Measurements from ENCODE around the gene FANCE.
A peak's percentile ranks its signal among the peaks of the same experiment; 100 is the strongest.
"Not testable (repeated sequence)": the region's sequence is repeated elsewhere in the genome, so short reads cannot be mapped to it uniquely, and the experiment has no call there.

The FANCE gene

DNA sequence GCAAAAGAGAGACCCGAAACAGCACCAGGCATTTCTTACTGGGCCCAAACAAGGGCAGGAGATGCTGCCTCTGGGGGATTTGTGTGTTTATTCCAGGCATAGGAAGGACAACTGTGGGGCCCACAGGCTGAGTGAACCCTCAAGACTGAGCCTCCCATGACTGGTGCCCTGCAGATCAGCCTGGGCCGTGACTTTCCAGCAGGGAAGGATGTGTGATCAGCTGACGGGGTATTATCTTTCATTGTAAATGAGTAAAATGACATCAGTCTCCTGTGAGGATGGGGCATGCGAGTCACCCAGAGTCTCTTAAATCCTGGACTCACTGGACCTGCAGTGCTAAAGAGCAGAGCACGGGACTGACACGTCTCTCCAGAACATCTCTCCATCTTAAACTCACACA is 48.6 kb downstream of the FANCE start:
- DNase-seq = peak; percentile 60

DNA sequence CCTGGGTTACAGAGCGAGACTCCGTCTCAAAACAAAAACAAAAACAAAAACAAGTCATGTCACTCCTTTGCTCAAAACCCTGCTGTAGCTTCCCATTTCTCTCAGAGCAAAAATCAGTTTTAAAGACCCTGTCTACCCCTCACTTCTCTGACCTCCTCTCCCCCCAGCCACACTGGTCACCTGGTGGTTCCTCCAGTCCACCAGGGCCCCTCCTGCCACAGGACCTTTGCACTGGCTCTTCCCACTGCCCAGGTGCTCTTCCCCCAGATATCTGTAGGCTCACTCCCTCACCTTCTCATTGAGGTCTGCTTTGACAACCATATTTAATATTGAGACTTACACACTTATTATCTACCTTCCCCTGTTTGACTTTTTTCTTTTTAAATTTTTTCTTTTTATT is 49.6 kb downstream of the FANCE start:
- no peak for DNase-seq

GRCh38 chr6:35503534-35503933 is 51.4 kb downstream of the FANCE start:
- DNase-seq = no peak

DNA sequence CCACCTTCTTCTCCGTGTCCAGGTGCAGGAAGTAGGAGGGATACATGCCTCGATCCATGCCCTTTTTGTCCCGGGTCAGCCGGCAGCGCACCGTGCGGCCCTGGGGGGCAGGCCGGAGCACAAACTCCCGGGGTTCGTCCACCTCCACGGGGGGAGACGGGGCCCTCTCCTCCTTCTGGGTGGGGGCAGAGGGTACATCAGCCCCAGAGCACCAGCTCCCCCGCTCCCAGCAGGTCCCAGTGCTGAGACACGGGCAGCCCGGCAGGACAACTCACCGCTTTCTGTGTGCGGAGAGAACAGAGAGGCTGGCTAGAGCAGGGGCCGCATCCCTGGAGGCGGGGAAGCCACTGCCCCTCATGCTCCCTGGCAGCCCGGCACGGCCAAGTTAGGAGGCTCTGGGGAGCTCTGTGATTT is 53.9 kb downstream of the FANCE start:
- DNase-seq = no peak

DNA sequence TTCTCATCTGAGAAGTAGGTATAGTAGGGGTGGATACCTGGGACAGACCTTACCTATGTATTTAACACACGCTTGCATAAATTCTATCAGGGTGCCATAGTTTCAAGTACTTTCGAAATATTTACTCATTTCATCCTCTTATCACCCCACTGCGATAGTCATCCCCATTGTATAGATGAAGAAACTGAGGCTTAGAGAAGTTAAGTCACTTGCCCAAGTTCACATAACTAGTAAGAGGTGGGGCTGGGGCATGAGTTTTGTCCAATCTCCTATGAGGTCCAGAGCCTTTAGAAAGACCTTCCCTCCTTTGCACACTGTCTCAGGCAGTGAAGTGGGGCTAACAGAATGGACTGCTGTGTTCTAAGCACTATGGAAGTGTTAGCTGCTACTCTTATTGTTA is 54.4 kb downstream of the FANCE start:
- no peak for DNase-seq

DNA sequence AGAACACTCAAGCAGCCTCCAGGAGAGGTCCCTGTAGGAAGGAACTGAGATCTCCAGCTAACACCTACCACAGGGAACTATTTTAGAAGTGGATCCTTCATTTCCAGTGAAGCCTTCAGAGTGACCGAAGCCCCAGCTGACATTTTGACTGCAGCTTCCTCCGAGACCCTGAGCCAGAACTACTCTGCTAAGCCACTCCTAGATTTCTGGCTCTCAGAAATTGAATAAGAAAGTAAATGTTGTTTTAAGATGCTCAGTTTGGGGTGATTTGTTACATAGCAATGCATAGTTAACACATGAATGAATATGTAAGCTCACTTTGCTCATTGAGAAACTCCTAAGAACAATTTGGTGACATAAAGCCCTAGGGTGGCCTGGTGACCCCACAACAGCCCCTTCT is 55.1 kb downstream of the FANCE start:
- DNase-seq = no peak

GRCh38 chr6:35508027-35508426 is 55.9 kb downstream of the FANCE start:
- DNase-seq = peak; percentile 47

GRCh38 chr6:35508542-35508941 is 56.4 kb downstream of the FANCE start:
- DNase-seq = no peak

GRCh38 chr6:35510916-35511561 is 58.9 kb downstream of the FANCE start:
- no peak for DNase-seq

DNA sequence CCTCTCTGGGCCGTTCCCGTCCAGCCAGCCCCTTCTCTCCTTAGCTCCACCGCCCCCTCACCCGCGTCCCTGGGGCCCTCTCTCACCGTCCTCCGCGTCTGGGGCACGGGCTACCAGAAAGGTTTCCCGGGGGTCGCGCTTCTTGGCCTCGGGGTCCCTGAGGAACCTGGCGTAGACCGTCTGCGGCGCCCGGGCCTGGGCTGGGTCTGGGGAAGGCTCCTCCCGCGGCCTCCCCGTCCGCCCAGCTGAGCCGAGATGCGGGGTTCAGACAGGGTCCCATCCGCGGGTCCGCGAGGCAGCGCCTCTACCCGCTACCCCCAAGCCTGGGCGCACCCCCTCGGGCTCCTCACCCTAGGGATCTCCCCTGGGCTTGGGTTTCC is 59.4 kb downstream of the FANCE start:
- no peak for DNase-seq

- DNase-seq = no peak
Observed at GRCh38 chr6:35512006-35512405, 59.9 kb downstream of the FANCE start.

DNA sequence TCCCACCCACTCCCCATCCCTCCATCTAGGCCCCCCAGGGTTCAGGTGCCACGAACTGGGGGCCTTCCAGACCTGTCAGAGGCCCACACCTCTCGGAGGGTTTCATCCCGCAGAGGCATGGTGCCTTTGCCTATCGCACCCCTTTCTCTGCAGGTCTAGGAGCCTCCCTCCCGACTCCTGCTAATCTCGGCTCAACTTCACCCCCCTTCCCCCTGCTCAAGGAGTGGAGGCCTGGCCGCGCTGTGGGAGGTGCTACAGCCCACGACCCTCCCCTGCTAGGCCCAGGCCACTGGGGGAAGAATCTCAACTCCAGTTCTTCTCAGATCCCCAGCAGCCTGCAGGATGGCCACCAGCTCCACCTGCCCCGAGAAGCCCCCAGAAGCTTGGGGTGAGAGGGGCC is 60.6 kb downstream of the FANCE start, which contains the start of gene TULP1:
Gene TULP1, minus strand, starts transcription at position 157 of the 400 bp plus-strand sequence. Its CDS starts 38 bp downstream, at position 119.
- no peak for DNase-seq

DNA sequence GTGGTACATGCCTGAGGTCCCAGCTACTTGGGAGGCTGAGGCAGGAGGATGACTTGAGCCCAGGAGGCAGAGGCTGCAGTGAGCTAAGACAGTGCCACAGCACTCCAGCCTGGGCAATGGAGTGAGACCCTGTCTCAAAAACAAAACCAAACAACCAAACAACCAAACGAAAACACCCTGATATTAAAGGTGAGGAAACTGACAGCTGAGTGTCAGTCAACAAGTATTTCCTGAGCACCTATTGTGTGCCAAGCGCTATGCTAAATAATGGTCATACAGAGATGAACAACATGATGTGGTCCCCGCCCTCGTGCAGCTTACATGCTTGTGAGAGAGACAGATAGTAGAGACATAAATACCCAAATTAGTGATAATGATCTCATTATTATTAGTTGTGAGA is 62.4 kb downstream of the FANCE start:
- no peak for DNase-seq

DNA sequence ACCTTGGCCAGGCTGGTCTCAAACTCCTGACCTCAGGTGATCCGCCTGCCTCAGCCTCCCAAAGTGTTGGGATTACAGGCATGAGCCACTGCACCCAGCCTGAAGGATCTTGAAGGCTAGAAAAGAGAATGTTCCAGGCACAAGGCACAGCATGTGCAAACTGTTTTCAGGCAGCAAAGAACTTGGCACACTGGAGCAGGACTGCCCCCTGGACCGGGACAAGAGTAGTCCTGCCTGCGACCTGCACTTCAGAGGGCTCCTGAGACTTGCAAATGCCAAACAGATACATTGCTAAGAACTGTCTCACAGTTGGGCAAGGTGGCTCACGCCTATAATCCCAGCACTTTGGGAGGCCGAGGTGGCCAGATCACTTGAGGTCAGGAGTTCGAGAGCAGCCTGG is 63.8 kb downstream of the FANCE start:
- DNase-seq = not testable (repeated sequence)
